ENCODE measurements around the gene POMP. TPM values are rescaled to one million over a fixed set of nuclear protein-coding genes. Genes with fewer than 3 reads are reported as not detected.

POMP gene
- total and polyA plus RNA-seq, 2 of the 4 experiments (the other 2 are of a cell fraction) = 60.2 to 68.4 TPM

DNA sequence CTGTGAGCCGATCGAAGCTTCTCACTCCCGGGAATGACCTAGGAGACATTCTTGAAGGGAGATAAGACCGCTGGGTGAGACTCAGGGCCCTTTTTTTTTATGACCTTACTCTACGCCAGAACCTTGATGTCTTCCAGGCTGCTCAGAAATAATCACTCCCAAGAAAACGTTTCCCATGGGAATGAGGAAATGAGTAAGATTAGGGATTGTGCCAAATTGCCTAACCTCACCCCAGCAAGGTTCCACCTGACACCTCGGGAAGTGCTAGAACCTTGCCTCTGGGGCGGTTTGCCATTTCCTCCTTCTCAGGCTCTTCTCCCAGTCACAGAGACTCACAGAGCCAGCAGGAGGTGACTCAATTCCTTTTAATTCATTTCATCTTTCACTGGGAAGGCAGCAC lies 57.6 kb downstream of the POMP start:
- POLR2A ChIA-PET (ENCODE audit: unreplicated experiment) = no interaction called here
- Histone ChIP-seq H3K9ac (ENCODE audit: low read depth, low read length) (no peak overlapping the region), H3K4me3 (ENCODE audit: insufficient read depth, low read depth, low read length) (no peak overlapping the region), H4K8ac (ENCODE audit: low read depth in 2 of 2, low read length in 2 of 2) (no peak overlapping the region; a peak in 1 of 4 replicates), H3K23ac (ENCODE audit: low read depth, low read length) (no peak overlapping the region), H3K4me1 (ENCODE audit: control insufficient read depth, insufficient read depth, low read length) (peaks cover 12% of the 10 kb centered on the region), H3K4me2 (ENCODE audit: low read depth, low read length) (peak overlapping the region; percentile 51), H3K9me1 (ENCODE audit: insufficient read depth, low read length) (peaks cover 4% of the 10 kb centered on the region; the same call in 1 of the 2 replicates), H4K5ac (ENCODE audit: low read depth, low read length) (no peak overlapping the region), H2BK5ac (ENCODE audit: low read depth, low read length, poor library complexity, severe bottlenecking) (no peak overlapping the region), H2BK20ac (ENCODE audit: low read depth, low read length) (no peak overlapping the region), H3K14ac (replicated peaks; ENCODE audit: low read depth, low read length) (0 out of 2 replicates have a peak overlapping the region, but pooled peaks have one; percentile 33), H3K56ac (ENCODE audit: extremely low read depth, insufficient read depth, low read length) (no peak overlapping the region), H3K18ac (ENCODE audit: low read depth, low read length) (no peak overlapping the region), H2AFZ (replicated peaks; ENCODE audit: low read length, poor library complexity) (peak overlapping the region; percentile 64), H3K9me3 (ENCODE audit: control insufficient read depth, insufficient read depth, low read length) (no peaks in the 10 kb centered on the region), H3K27me3 (ENCODE audit: control insufficient read depth, insufficient read depth, low read length) (no peaks in the 10 kb centered on the region), H3K4ac (ENCODE audit: low read depth, low read length) (no peak overlapping the region), H4K20me1 (ENCODE audit: insufficient read depth, low read length) (no peaks in the 10 kb centered on the region), H2BK15ac (ENCODE audit: low read depth, low read length) (no peak overlapping the region), H2AK9ac (replicated peaks; ENCODE audit: low read depth, low read length, poor library complexity) (no peak overlapping the region), H4K91ac (ENCODE audit: insufficient read depth, low read depth, low read length) (no peak overlapping the region), H3K27ac (ENCODE audit: insufficient read depth, low read length) (no peak overlapping the region), H2AK5ac (ENCODE audit: low read depth, low read length) (no peak overlapping the region), H2BK120ac (ENCODE audit: low read depth, low read length) (no peak overlapping the region), H3K36me3 (ENCODE audit: control insufficient read depth, insufficient read depth, low read length) (no peaks in the 10 kb centered on the region), H3K79me1 (ENCODE audit: low read depth in 1 of 2, low read length in 2 of 2) (no peaks in the 10 kb centered on the region)
- BruUV-seq (replicated peaks) = no TSS peak
- DNase-seq (peak; percentile 83), ATAC-seq (ENCODE audit: low read depth) (no peak)
- TF ChIP-seq NFE2L2 (IDR thresholded peaks at IDR 0.05; ENCODE audit: low read depth, low read length) (no peak), CEBPB (IDR thresholded peaks at IDR 0.05; ENCODE audit: low read depth, low read length) (peak; percentile 68; the same call in 1 of the 2 replicates)
- WGBS, 2 experiments (ENCODE audit: extremely low coverage in 2 of 2, insufficient read length in 1 of 2) = 0% methylated on average over 3 of the region's 8 CpGs; no CpG with 5 or more reads in 1 of the 2 experiments
- in situ Hi-C loops (cut with MboI; ENCODE audit: low sequenced_read_pairs) (no loop called here), dilution Hi-C loops (cut with HindIII; ENCODE audit: low sequenced_read_pairs, unreplicated experiment) (no loop called here), intact Hi-C loops (cut with micrococcal nuclease) (loop anchor here (5.0 kb wide), 1 partner anchor 36 kb away; no protein-coding TSS in a partner anchor)
- CTCF ChIA-PET = interaction anchor here (0.6 kb wide), 1 partner anchor 12 kb away, joined by 3 read pairs; no protein-coding TSS in a partner anchor

Data from IMR-90 (cell line).